Fibroblast of peridontal ligament (primary cell): ENCODE results near the gene SMARCC1.

Source experiments
- DNase-seq: peaks from one replicate; pipeline ENCODE4 v3.0.0-alpha.2; 2010; ENCODE audit errors: extremely low read depth

The SMARCC1 gene

DNA sequence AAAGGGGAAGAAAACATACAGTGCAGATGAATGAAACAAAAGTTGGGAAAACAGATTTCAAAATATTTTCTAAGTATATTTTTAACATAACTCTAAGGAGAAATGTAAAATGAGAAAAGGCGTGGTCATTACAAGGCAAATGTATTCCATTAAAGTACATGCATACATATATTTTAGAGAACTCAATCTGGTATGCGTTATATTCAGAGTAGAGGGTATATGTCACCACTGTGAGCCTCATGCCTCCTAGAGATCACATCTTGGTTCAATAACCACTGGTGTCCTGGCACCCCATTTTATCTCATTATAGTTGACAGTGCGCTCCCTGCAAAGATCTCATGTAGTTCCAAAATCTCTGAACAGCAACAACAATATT is 77.5 kb downstream of the SMARCC1 start:
- no peak for DNase-seq

DNA sequence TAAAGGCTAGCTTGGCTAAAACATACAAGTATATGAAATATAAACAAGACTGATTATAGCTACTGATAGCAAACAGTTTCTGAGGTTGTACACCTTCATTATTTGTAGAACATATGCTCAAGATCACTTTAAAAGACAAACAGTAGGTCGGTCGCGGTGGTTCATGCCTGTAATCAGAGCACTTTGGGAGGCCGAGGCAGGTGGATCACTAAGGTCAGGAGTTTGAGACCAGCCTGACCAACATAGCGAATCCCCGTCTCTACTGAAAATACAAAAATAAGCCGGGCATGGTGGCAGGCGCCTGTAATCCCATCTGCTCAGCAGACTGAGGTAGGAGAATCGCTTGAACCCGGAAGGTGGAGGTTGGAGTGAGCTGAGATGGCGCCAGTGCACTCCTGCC is 80.3 kb downstream of the SMARCC1 start:
- no peak for DNase-seq

DNA sequence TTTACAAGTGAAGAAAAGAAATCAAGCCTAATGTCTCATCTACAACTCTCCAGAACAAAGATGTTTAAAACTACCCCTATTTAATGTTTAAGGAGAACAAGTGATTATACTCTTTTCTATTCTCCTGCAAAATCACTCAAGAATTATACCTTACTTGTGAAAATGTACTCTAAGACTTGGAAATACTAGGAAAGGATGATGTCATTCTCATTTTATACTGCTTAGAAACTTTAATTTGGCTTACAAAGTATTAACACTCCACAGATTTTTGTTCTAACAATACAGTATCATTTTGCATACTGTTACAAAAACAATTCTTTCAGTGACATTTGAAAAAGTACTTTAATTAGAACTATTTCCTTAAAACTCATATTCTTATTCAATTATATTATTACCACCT is 89.5 kb downstream of the SMARCC1 start:
- DNase-seq, result no peak

DNA sequence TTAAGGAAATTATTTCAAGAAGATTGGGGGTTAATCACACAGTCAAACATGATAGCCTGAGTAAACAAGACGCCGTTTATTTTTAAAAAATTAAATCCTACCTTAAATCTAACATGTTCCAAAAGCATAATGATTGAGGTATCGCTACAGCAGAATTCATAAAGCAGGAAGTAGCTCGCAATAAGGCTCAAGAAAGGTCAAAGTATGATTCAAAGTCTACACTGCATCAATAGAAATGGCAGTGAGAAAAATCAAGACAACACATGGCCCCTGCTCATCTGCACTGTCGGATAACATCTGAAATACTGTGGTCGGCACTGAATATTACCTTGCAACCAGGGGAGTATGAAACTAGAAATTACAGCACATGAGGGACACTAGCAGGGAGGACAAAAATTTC is 93.2 kb downstream of the SMARCC1 start:
- no peak for DNase-seq

GRCh38 chr3:47685037-47685436 is 96.7 kb downstream of the SMARCC1 start:
- no peak for DNase-seq

GRCh38 chr3:47681016-47681415 is 100.7 kb downstream of the SMARCC1 start:
- DNase-seq, result no peak

DNA sequence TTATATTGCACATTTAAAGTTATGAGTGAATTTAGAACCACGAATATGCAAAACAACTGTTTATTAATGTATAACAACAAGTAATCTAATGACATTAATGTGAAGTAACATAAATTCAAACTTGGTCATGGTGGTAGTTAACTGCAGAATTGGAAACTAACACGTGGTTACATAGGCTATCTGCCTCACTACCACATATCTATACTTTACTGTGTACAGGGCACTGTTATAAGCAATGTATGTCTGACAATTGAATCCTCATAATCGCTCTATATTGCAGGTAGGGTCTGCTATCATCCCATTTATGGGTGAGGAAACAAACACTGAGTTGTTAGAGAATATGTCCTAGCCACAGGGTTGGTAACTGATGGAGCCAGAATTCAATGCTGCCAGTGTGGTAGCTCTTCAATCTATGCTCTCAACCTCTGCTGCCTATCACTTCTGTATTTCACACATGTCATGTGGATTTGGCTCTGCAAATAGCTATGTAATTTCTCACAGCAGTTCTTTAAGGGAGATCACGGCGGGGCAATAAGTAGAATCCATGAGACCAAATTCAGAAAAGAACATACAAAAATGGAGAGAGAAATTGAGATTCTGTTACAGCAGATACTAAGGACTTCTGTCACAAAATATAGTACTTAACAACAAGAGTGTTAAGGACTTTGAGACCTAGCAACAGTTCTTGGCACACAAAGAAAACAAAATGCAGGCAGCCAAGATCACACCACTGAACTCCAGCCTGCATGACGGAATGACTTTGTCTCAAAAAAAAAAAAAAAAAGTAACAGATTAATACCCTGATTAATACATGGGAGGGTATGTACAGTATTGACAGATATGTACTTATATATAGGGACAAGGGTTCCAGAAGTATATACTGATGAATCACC is 103.0 kb downstream of the SMARCC1 start:
- DNase-seq, result no peak

GRCh38 chr3:47669026-47669749 is 112.5 kb downstream of the SMARCC1 start:
- DNase-seq, result peak; percentile 39

DNA sequence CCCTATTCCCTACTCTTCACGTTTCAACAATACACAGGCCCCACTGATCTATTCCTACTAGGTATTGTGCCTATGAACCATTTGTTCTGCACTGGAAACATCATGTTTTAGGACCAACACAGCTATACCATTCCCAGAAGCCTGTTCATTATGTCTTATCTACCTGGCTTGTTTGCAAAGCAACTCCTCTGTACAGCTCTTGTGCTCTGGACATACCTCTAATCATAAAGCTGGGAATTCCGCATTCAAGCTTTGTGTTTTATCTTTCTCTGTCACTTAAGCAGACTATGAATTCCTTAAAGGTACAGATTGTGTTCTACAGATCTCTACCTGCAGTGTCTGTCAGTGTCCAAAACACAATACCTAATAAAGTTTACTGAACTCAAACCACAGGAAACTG is 115.6 kb downstream of the SMARCC1 start:
- no peak for DNase-seq

DNA sequence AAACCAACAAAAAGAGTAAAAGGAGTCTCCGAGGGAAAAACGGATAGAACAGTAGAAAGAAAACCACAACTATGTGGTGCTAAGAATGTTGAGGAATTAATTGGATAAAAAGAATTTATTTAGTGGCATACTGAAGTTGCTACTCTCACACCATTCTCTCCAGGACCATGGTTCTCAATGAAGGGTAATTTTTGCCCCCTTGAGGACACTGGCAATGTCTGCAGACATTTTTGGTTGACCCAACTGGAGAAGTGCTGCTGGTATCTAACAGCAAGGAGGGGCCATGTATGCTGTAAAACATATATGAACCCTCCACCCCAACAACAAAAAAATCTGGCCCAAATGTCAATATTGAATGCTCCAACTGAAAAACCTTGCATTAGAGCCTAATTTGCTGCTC is 117.2 kb downstream of the SMARCC1 start:
- DNase-seq, result no peak

DNA sequence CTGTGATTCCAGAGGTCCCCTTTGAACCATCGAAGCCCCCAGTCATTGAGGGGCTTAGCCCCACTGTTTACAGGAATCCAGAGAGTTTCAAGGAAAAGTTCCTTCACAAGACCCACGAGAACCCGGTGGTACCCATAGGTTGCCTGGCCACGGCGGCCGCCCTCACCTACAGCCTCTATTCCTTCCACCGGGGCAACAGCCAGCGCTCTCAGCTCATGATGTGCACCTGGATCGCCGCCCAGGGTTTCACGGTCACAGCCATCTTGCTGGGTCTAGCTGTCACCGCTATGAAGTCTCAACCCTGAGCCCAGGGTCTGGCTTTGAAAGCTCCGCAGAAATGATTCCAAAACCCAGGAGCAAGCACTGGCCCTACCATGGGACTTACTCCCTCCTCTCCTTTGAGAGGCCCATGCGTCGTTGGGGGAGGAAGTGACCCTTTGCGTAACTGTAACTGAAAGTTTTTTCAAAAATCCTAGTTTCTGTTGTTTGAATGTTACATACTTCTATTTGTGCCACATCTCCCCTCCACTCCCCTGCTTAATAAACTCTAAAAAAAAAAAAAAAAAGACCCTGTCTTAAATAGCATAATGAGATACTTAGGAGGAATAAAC is 118.0 kb downstream of the SMARCC1 start:
- no peak for DNase-seq

DNA sequence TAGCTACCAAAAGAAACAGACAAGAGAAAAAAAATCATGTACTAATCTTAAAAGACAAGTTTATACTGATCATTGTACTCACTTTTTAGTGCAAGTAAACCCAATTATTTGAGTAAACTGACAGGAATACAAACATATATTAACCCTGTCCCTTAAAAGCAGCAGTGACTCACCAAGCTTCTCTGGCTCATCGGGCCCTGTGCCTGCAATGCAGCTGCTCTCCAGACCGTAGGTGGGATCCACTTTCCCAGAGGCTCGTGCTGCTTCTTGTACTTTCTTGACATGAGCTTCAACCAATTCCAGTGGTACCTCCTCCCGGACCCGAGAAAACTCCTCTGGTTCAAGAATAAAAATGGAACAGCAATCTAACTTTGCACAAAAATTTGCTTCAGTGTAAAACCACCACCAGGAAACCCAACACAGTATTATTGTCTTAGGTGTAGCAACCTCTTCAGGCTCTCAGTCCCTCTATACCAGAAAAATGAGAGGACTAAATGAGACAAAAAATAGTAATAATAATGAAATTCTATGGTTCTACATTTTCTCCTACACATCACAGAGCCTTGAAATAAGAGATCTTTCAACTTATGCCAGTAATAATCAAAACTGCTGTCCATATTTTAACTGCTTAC is 120.5 kb downstream of the SMARCC1 start:
- DNase-seq, result peak; percentile 66

DNA sequence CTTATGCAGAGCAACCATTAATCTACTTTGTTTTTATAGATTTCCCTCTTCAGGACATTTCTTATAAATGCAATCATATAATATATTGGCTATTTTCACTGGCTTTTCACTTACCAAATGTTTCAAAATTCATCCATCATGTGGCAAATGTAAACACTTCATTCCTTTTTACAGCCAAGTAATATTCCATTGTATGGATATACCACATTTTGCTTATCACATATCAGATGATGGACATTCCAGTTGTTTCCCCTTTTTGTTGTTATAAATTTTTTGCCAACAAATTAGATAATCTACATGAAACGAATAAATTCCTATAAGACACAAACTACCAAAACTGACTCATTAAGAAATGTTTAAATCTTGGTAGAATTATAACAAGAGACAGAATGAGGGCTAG is 123.2 kb downstream of the SMARCC1 start:
- no peak for DNase-seq

DNA sequence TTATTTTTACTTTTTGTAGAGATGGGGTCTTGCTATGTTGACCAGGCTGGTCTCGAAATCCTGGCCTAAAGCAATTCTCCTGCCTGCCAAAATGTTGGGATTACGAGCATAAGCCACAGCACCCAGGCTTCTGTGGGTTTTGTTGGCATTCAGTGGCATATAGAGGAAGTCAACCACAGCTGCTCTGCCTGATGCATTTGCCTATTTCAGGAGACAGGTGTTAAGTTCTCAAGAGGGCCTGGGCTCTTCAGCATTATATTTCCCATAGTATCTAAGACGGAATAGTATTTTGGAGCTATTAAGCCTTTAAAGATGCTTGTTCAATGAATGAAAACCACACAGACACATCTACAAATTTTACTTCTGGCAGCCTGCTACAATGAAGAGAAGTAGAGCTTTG is 129.6 kb downstream of the SMARCC1 start:
- DNase-seq, result no peak

DNA sequence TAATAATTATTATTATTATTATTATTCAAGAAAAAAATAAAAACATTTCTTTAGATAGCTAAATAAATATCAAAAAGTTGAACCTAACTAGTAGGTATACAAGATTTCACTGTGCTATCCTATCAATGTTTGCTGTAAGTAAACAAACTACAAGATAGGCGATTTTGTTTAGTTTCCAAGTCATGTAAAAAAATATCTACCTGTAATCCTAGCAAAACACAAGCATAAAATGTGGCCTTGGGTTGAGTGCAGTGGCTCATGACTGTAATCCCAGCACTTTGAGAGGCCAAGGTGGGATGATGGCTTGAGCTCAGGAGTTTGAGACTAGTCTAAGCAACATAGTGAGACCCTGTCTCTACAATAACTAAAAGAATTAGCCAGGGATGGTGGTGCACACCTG is 131.4 kb downstream of the SMARCC1 start:
- no peak for DNase-seq

GRCh38 chr3:47647550-47647949 is 134.1 kb downstream of the SMARCC1 start:
- DNase-seq, result no peak

DNA sequence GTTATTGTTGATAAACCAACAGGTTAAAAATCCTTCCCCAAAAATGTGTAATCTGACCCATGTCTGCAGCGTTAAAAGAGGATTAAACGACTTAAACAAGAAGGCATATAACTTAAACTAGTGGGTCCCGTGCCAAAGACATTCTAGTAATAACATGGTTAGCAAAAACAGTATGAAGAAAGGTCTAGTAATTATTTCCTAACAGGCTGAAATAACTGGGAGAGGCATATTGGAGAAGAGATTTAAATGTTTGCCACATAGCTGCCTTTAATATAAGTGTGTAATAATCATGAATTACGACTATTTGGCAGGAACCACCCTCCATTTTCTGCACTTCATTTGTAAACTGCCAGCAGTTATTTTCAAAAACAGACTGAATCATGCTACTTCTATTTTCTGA is 135.3 kb downstream of the SMARCC1 start:
- DNase-seq, result peak; percentile 54

- DNase-seq, result no peak
Observed at GRCh38 chr3:47645551-47645950, 136.1 kb downstream of the SMARCC1 start.

DNA sequence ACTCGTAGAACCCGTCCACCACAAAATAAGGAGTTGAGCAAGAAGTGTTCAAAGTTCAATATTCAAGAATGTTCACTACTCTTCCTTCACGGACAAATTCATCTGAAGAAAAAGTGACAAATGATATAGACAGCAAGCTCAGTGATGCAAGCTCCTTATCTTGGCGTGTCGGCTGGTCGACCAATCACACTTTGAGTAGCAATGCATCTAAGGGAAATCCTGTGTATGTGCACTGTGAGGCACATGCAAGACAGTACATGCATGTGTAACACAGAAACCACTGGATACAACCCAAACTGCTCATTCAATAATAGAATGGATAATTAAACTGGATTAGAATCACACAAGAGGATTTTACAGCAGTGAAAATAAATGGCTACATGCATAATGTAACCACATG is 138.6 kb downstream of the SMARCC1 start:
- no peak for DNase-seq

DNA sequence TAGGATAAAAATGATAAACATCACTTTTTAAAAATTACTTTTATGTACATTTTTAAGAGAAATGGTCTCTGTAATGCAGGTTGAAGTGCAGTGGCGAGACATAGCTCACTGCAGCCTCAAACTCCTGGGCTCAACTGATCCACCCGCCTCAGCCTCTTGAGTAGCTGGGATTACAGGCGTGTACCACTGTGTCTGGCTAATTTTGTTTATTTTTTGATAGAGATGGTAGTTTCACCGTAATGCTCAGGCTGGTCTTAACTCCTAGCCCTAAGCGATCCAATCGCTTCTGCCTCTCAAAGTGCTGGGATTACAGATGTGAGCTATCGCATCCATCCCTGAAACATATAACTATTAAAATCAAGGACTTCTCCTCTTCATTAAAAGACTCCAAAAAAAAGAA is 140.0 kb downstream of the SMARCC1 start:
- no peak for DNase-seq

DNA sequence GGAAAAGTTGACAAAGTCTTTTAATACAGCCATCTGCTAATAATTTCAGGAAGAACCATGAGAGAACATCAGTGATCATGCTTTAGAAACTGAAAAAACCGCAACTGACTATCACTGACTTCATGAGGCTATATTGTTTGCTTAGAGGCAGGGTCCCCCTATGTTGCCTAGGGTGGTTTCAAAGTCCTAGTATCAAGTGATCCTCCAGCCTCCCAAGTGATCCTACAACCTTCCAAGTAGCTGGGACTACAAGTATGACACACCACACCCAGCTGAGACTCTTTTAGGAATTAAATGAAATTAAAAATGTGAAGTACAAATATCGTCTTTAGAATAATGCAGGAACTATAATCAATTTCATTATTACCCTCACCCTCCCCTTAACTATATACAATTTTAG is 144.8 kb downstream of the SMARCC1 start:
- DNase-seq, result no peak

DNA sequence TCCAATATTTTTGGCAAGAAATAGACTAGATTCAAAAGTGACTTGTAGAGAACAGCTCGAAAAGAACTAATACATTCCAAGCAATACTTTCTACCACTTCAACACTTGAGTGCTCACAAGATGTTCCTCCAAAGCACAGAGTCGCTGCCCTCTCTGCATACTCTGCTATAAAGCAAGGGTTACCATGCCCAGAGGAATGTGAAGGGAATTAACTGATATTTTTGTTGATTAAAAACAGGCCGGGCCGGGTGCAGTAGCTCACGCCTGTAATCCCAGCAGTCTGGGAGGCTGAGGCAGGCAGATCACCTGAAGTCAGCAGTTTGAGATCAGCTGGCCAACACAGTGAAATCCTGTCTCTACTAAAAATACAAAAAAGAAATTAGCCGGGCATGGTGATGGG is 145.5 kb downstream of the SMARCC1 start:
- DNase-seq, result no peak
